GM19043 (cell line): Measurements from ENCODE around the gene SQOR.
"Not testable (repeated sequence)": the region's sequence is repeated elsewhere in the genome, so short reads cannot be mapped to it uniquely, and the experiment has no call there.

Experiments
- ATAC-seq: cut with Tn5 transposase; IDR thresholded peaks from one replicate; pipeline ENCODE4 v1.9.1; 2021; ENCODE audit warnings: low read depth; ENCODE audit not compliant: unreplicated experiment

The SQOR gene

DNA sequence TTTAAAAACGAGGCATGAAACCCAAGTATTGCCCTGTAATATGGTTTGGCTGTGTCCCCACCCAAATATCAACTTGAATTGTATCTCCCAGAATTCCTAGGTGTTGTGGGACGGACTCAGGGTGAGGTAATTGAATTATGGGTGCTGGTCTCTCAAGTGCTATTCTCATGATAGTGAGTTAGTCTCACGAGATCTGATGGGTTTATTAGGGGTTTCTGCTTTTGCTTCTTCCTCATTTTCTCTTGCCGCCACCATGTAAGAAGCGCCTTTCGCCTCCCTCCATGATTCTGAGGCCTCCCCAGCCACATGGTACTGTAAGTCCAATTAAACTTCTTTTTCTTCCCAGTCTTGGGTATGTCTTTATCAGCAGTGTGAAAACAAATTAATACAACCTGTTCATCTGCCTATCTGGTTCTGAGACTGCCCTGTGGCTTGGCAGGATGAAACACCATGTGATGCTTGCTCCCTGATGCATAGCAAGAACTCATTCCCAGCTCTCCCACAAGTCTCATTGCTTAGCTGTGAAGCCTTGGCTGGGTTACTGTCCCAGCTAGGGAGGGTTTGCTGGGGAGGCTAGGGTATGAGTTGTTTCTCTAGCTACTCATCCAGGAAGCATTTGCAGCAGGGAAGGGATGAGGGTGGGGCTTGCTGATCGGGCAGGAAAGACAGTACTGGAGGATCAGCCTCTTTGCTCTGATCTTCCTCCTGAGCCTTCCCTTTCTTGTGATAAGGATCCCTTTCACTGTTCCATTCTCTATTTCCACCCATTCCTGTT is 3.7 kb upstream of the SQOR start:
- no peak for ATAC-seq

GRCh38 chr15:45631776-45632175 is 3.1 kb upstream of the SQOR start:
- ATAC-seq, result no peak

DNA sequence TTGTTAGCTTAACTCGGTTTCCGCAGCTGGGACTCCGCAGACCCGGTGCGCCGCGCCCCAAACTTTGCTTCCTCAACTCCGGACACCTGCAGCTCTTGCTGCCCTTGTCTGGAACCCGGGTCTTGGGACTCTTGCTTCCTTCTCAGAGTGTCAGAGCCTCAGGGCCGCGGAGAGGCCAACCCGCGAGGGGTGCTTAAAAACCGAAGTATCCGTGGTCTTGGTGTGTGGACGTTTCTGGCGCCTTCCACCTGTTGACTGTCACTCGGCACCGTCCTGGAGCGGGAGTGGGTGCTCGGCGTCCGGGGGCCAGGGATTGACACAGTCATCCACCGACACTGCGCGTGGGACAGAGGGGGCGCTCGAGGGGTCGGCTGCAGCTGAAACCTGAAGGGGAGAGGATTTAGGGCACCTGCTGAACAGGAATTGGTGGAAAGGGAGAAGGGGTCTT is 386 bp downstream of the SQOR start:
- peak; percentile 38 for ATAC-seq

GRCh38 chr15:45635763-45636292 is 999 bp downstream of the SQOR start:
- no peak for ATAC-seq

DNA sequence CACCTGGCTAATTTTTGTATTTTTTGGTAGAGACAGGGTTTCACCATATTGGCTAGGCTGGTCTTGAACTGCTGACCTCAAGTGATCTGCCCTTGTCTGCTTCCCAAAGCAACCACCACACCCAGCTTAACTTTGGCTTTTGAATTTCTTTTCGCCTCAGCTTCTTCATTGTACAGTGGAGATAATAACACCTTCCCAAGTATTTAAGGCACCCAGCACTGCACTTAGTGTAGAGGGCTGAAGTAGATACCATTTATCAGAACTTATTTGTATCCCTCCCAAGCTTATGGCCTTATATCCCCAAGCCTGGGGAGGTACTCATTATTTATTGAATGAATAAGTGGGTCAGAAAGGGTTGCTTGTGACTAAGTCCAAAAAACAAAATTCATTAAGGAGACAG is 2.3 kb downstream of the SQOR start:
- no peak for ATAC-seq

GRCh38 chr15:45637552-45638033 is 2.8 kb downstream of the SQOR start:
- peak; percentile 49 for ATAC-seq

DNA sequence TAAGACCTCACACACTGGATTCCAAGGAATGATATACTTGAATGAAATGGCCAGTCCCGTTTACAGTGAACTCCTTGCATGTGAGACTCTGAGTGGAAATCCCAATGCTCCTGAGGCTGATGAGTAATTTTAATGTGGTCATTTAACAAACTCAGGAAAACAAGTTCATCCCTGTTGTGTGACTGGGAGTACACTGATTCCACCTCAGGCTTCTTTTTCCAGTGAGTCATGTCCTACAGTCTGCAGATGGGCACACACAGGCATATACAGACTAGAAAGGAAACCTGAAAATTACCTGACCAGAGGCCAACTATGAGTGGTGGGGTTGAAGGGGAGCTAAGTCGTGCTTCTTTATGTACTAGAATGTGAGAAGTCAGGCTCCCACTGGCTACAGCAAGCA is 5.8 kb downstream of the SQOR start:
- ATAC-seq, result no peak

DNA sequence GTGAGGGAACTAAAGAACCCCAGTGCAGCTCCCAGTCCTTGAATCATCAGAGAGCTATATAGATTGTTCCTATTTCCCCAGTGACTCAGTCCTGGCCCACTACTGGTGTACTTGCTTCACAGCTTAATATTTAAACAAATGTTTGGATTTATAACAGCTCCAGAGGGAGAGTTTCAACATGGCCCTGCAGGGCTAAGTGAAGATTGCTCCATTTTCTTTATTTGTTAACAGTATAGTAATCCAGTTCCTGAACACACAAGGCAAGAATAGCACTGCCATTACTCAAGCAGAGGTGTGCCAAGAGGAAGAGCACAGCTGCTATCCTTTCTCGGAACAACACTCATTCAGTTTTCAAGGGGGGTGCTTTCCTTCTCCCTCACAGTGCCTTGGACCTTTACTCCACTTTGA is 6.5 kb downstream of the SQOR start:
- no peak for ATAC-seq

GRCh38 chr15:45641999-45642932 is 7.4 kb downstream of the SQOR start:
- no peak for ATAC-seq

DNA sequence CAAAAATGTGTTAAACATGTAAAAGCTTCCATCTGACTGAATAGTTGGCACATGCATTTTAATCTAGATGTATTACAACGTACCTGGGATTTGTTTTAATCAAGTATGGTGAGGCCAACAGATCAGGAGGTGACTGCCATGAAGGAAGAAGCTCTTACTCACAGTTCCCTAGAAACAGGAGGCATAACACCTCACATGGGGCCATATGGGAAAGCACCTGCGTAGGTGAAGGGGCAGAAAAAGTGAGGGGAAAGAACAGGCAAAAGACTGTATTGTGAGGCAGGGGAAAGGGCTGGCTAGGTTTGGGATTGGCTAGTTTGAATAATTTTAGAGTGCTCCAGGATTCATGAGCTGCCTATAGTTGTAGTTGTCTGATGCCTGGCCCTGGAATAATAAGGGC is 9.6 kb downstream of the SQOR start:
- ATAC-seq, result no peak

- no peak for ATAC-seq
Measured at GRCh38 chr15:45645026-45645980, 10.5 kb downstream of the SQOR start.

DNA sequence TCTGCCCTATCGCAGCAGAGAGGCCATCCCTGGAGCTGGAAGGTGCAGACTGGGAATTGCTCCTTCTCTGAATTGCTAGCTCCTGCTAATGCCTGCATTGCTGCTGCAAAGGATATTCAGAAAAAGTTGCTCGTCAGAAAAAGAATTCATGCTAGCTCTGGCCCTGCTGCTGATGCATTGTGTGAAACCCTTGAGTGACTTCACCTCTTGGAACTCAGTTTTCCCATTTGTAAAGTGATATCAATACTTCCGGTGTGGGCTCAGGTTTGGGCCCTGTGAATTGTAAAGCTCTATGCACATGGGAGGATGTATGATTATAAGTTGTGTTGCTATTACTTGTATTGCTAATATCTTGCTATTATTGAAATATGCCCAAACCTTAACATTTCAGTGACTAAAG is 11.4 kb downstream of the SQOR start:
- ATAC-seq, result no peak

DNA sequence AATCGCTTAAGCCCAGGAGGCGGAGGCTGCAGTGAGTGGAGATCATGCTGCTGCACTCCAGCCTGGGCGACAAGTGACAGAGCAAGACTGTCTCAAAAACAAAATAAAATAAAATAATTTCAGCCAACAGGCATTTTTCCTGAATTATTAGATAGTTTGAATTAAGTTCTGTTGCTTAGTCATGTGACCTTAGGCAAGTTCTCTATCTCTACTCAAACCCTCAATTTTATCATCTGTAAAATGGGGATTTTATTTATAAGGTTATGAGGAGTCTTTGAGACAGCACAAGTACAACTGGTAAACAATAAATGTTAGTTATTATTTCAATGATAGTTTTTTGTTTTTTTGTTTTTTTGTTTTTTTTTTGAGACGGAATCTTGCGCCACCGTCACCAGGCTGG is 13.0 kb downstream of the SQOR start:
- ATAC-seq, result no peak

DNA sequence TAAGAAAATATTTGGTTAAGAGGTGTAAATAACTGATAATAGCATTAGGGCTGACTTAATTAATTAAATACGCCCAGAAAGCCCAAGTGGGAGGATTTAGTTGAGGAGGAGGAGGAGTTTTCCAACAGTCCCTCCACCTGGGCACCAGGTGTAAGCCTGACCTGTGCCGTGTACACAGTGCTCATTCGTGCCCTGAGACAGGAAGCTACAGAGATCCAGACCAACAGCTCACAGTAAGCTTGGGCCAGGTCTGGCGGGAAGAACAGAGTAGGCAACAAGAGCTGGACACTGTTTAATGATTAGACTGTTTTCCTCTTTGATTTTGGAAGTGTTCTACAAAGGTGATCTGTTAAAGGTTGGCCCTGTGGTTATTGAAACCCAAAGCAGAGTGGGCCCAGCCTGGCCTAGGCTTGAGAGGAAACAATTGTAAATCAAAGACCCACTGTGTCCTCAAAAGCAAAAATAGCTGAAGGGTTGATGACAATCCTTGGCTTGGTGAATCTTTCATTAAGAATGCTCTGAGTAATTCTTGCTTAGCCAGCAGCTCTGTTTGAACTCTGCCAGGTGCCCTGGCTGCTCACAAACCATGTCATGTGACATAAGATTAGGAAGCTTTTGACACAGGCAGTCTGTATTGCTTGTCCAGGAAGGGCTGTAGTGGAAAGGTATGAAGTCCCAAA is 13.8 kb downstream of the SQOR start:
- ATAC-seq, result no peak

DNA sequence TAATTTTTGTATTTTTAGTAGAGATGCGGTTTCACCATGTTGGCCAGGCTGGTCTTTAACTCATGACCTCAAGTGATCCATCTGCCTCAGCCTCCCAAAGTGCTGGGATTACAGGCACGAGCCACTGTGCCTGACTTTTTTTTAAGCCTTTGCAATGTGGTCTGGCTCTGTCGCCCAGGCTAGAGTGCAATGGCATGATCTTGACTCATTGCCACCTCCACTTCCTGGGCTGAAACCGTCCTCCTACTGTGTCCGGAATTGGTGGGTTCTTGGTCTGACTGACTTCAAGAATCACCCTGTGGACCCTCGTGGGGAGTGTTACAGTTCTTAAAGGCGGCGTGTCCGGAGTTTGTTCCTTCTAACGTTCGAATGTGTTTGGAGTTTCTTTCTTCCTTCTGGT is 15.2 kb downstream of the SQOR start:
- not testable (repeated sequence) for ATAC-seq

DNA sequence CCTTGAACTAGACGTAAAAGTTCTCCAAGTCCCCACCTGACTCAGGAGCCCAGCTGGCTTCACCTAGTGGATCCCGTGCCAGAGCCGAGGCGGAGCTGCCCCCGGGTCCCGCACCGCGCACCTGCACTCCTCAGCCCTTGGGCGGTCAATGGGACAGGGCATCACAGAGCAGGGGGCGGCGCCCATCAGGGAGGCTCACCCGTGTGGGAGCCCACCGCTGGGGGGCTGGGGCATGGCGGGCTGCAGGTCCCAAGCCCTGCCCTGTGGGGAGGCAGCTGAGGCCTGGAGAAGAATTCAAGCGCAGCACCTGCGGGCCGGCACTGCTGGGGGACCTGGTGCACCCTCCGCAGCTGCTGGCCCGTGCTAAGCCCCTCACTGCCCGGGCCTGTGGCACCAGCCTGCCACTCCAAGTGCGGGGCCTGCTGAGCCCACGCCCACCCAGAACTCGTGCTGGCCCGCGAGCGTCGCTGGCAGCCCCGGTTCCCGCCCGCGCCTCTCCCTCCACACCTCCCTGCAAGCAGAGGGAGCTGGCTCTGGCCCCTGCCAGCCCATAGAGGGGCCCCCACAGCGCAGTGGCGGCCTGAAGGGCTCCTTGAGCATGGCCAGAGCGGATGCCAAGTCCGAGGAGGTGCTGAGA is 16.2 kb downstream of the SQOR start:
- ATAC-seq, result no peak

DNA sequence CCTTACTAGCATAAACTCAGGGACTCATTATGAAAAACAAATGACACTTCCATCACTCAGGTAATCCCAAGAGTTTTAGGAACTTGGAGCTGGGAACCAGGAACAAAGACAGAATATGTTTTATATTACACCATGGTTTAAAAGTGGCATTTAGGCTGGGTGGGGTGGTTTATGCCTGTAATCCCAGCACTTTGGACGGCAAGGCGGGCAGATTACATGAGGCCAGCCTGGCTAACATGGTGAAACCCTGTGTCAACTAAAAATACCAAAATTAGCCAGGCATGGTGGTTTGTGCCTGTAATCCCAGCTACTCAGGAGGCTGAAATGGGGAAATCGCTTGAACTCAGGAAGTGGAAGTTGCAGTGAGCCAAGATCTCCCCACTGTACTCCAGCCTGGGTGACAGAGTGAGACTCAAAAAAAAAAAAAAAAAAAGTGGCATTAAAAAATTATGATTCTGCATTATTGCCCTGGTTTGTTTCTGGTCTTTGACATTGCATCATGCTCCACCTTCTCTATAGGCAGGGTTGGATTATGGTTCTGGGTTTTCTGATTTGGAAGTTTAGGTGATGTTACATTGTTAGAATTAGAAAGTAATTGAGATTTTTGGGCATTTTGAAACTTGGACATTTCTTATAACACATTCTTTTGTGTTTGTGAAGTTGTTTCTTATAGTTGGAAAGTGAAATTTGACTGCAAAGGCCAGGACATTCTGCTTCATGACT is 19.0 kb downstream of the SQOR start:
- ATAC-seq, result no peak

DNA sequence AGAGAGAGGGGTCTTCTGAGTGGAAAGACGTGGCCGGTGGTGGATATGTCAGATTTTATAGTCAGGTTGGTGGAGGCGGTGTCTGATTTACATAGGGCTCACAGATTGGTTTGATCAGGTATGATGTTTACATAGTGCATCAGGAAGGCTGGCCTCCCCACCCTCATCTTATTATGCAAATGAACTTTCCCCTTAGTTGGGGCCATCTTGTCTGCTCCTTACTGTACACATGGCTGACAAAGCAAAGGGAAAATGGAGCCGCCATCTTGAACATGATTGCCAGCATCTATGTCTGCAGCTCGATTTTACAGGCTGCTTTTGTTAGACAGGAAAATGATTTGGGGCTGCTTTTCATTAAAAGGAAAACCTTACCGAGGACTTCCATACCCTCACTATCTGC is 19.9 kb downstream of the SQOR start:
- ATAC-seq, result no peak
